ENCODE results near the gene DRGX.

GRCh38 chr10:49435225-49435624, 39.3 kb upstream of the DRGX start:
- TF ChIP-seq ZNF514 (tag by site-specific recombination; IDR thresholded peaks at IDR 0.05) (no peak), ATF2 (tag by site-specific recombination; IDR thresholded peaks at IDR 0.05; ENCODE audit: low read depth) (no peak), ZXDB (tag by site-specific recombination; IDR thresholded peaks at IDR 0.05) (no peak), ZNF18 (tag by site-specific recombination; IDR thresholded peaks at IDR 0.05) (no peak)
- TF ChIP-seq, protein P1, sequence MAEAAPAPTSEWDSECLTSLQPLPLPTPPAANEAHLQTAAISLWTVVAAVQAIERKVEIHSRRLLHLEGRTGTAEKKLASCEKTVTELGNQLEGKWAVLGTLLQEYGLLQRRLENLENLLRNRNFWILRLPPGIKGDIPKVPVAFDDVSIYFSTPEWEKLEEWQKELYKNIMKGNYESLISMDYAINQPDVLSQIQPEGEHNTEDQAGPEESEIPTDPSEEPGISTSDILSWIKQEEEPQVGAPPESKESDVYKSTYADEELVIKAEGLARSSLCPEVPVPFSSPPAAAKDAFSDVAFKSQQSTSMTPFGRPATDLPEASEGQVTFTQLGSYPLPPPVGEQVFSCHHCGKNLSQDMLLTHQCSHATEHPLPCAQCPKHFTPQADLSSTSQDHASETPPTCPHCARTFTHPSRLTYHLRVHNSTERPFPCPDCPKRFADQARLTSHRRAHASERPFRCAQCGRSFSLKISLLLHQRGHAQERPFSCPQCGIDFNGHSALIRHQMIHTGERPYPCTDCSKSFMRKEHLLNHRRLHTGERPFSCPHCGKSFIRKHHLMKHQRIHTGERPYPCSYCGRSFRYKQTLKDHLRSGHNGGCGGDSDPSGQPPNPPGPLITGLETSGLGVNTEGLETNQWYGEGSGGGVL (tag by site-specific recombination; IDR thresholded peaks at IDR 0.05): no peak
- TF ChIP-seq, protein P2, sequence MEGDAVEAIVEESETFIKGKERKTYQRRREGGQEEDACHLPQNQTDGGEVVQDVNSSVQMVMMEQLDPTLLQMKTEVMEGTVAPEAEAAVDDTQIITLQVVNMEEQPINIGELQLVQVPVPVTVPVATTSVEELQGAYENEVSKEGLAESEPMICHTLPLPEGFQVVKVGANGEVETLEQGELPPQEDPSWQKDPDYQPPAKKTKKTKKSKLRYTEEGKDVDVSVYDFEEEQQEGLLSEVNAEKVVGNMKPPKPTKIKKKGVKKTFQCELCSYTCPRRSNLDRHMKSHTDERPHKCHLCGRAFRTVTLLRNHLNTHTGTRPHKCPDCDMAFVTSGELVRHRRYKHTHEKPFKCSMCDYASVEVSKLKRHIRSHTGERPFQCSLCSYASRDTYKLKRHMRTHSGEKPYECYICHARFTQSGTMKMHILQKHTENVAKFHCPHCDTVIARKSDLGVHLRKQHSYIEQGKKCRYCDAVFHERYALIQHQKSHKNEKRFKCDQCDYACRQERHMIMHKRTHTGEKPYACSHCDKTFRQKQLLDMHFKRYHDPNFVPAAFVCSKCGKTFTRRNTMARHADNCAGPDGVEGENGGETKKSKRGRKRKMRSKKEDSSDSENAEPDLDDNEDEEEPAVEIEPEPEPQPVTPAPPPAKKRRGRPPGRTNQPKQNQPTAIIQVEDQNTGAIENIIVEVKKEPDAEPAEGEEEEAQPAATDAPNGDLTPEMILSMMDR (tag by site-specific recombination; IDR thresholded peaks at IDR 0.05): no peak

Measured in HEK293 (cell line).